Measurements from ENCODE around the gene ANKRD16. TPM values are rescaled to one million over a fixed set of nuclear protein-coding genes. Genes with fewer than 3 reads are reported as not detected.
A peak's percentile ranks its signal among the peaks of the same experiment; 100 is the strongest.

The ANKRD16 gene
- total RNA-seq = 2.0 TPM

DNA sequence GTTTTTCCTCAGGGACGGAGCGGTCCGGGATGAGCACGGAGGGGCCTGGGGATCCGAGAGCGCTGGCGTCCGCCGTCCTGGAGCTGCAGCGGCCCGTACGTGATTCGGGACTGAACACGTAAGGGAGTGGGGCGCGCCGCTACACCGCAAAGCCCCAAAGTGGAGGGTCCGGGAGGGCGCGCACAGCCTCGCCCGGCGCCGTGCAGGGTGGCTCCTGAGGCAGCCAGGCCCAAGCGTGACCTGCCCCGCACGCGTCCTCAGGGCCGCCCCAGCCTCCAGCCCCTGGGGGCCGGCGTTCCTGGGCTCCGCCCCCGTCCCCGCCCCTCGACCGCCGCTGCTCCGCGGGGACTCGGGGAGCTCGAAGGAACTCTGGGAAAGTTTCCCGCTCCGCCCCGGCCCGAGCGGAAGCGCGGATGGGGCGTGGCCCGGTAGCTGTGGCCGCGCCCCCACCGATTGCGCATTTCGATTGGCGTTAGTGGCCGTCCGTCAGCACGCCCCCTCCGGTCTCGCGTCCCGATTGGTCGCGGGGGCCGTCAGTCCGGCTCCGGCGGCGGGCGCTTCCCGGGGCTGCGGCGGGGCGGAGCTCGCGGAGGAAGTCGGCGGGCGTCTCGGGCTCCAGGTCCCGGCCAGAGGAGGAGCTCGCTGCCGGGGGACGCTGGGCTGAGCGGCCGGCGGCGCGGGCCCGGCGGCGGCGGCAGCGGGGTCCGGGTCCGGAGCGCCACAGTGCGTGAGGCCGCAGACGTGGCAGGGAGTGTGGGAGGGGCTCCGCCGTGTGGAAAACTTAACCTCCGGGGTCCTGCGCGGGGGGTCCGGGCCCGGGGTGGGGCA, at the start of gene ANKRD16, which contains the start of gene FBH1:
ANKRD16 (minus strand) TSS at position 270 of the 828 bp plus-strand sequence. CDS start 539 bp downstream, outside the sequence.
FBH1 (plus strand) TSS at position 620 of the 828 bp plus-strand sequence; CDS start at position 723, 103 bp downstream.
- no peaks in the 10 kb centered on the region for H3K27me3 ChIP-seq (ENCODE audit: insufficient read depth, low read length)
- peak within 1 kb of the TSS; percentile 63 for H3K4me3 ChIP-seq (ENCODE audit: low read length)
- no peaks in the 10 kb centered on the region for H3K9me3 ChIP-seq (ENCODE audit: low read depth, low read length)
- H3K4me1 ChIP-seq (ENCODE audit: insufficient read depth, low read length) = peaks cover 33% of the 10 kb centered on the region

- H3K4me1 ChIP-seq (ENCODE audit: insufficient read depth, low read length) = peaks cover 25% of the 10 kb centered on the region
- H3K27me3 ChIP-seq (ENCODE audit: insufficient read depth, low read length) = no peaks in the 10 kb centered on the region
- H3K9me3 ChIP-seq (ENCODE audit: low read depth, low read length) = no peaks in the 10 kb centered on the region
- H3K4me3 ChIP-seq (ENCODE audit: low read length) = no peak overlapping the region
Observed at GRCh38 chr10:5938291-5938690, 48.6 kb upstream of the ANKRD16 start.

- Histone ChIP-seq H3K4me3 (ENCODE audit: low read length) (no peak overlapping the region), H3K27me3 (ENCODE audit: insufficient read depth, low read length) (no peaks in the 10 kb centered on the region), H3K9me3 (ENCODE audit: low read depth, low read length) (no peaks in the 10 kb centered on the region), H3K4me1 (ENCODE audit: insufficient read depth, low read length) (peaks cover 13% of the 10 kb centered on the region)
Observed at GRCh38 chr10:5937016-5937415, 47.3 kb upstream of the ANKRD16 start.

DNA sequence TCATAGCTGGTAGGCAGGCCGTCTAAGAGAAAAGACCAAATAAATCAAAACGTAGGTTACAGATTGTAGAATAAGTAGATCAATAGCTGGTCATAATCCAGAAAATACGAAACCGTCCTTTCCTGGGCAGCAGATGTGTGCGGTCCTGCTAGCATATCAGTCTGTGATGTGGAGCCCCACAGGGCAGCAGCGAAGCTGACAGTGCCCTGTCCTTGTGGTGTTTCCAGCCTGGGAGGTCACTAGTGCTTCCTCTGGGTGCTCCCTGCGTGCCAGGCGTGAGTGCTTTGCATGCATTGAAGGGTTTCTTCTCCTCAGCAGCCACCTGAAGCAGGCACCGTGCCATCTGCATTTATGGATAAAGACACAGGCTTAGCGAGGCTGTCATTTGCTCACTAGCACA, 45.9 kb upstream of the ANKRD16 start:
- Histone ChIP-seq H3K4me3 (ENCODE audit: low read length) (no peak overlapping the region), H3K9me3 (ENCODE audit: low read depth, low read length) (no peaks in the 10 kb centered on the region), H3K4me1 (ENCODE audit: insufficient read depth, low read length) (no peaks in the 10 kb centered on the region), H3K27me3 (ENCODE audit: insufficient read depth, low read length) (no peaks in the 10 kb centered on the region)

- H3K27me3 ChIP-seq (ENCODE audit: insufficient read depth, low read length) = no peaks in the 10 kb centered on the region
- H3K4me1 ChIP-seq (ENCODE audit: insufficient read depth, low read length) = no peaks in the 10 kb centered on the region
- H3K4me3 ChIP-seq (ENCODE audit: low read length) = no peak overlapping the region
- no peaks in the 10 kb centered on the region for H3K9me3 ChIP-seq (ENCODE audit: low read depth, low read length)
Observed at GRCh38 chr10:5933909-5934546, 44.3 kb upstream of the ANKRD16 start.

GRCh38 chr10:5932345-5932744, 42.7 kb upstream of the ANKRD16 start:
- no peak overlapping the region for H3K4me3 ChIP-seq (ENCODE audit: low read length)
- H3K9me3 ChIP-seq (ENCODE audit: low read depth, low read length) = no peaks in the 10 kb centered on the region
- no peaks in the 10 kb centered on the region for H3K27me3 ChIP-seq (ENCODE audit: insufficient read depth, low read length)
- H3K4me1 ChIP-seq (ENCODE audit: insufficient read depth, low read length) = no peaks in the 10 kb centered on the region

DNA sequence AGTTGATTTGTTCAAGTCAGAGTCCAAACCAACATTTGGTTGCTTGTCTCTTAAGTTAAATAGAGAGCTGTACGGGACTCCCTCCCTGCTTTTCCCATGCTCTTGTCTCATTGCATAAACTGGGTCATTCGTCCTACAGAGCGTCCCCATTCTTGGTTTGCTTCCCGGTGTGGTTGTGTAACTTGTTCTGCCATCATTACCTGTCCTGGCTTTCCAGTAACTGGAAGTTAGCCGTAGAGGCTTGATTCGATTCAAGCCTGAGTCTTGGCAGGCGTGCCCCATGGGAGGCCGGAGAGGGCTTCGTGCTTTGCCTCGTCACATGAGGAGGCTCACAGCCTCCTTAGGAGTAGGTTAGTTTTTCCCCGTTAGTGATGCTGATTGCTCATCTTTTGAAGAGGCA, 40.6 kb upstream of the ANKRD16 start:
- Histone ChIP-seq H3K9me3 (ENCODE audit: low read depth, low read length) (no peaks in the 10 kb centered on the region), H3K4me3 (ENCODE audit: low read length) (no peak overlapping the region), H3K27me3 (ENCODE audit: insufficient read depth, low read length) (no peaks in the 10 kb centered on the region), H3K4me1 (ENCODE audit: insufficient read depth, low read length) (no peaks in the 10 kb centered on the region)

DNA sequence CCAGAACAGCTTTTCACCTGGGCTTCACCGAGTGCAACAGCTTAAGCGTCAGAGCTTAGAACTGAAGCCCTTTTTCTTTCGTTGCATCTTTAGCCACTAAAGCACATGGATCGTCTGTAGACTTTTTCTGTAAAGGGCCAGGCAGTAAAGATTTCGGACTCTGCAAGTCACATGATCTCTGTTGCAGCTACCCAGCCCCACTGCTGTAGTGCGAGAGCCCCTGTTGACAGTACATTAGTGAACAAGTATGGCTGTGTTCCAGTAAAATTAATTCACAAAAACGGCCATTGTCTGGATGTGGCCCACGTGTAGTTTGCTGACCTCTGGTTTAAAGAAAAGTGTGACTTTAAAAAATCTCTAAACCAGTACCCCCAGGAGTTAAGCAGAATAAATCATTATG, 39.7 kb upstream of the ANKRD16 start:
- H3K27me3 ChIP-seq (ENCODE audit: insufficient read depth, low read length) = no peaks in the 10 kb centered on the region
- no peaks in the 10 kb centered on the region for H3K4me1 ChIP-seq (ENCODE audit: insufficient read depth, low read length)
- no peaks in the 10 kb centered on the region for H3K9me3 ChIP-seq (ENCODE audit: low read depth, low read length)
- no peak overlapping the region for H3K4me3 ChIP-seq (ENCODE audit: low read length)

- no peaks in the 10 kb centered on the region for H3K4me1 ChIP-seq (ENCODE audit: insufficient read depth, low read length)
- no peaks in the 10 kb centered on the region for H3K27me3 ChIP-seq (ENCODE audit: insufficient read depth, low read length)
- no peaks in the 10 kb centered on the region for H3K9me3 ChIP-seq (ENCODE audit: low read depth, low read length)
- no peak overlapping the region for H3K4me3 ChIP-seq (ENCODE audit: low read length)
Observed at GRCh38 chr10:5927306-5927705, 37.6 kb upstream of the ANKRD16 start.

DNA sequence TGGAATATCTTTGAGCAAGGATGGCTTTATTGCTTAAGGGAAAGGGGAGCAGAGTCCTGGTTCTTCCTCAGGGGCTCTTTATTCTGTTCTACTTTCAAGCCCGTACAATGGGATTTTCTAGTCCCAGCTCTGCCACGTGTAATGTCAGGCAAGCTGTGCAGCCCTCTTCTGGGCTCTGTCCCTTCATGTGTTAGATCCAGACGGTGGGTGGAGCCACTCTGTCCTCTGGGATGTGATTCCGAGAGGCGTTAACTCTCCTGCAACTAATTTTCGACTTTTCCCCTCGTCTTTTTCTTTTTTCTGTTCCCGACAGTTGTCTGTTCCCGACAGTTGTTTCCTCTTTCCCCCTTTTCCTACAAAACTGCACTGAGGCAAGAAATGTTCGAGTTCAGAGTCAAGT, 35.2 kb upstream of the ANKRD16 start:
- Histone ChIP-seq H3K27me3 (ENCODE audit: insufficient read depth, low read length) (no peaks in the 10 kb centered on the region), H3K4me3 (ENCODE audit: low read length) (no peak overlapping the region), H3K4me1 (ENCODE audit: insufficient read depth, low read length) (no peaks in the 10 kb centered on the region), H3K9me3 (ENCODE audit: low read depth, low read length) (no peaks in the 10 kb centered on the region)

DNA sequence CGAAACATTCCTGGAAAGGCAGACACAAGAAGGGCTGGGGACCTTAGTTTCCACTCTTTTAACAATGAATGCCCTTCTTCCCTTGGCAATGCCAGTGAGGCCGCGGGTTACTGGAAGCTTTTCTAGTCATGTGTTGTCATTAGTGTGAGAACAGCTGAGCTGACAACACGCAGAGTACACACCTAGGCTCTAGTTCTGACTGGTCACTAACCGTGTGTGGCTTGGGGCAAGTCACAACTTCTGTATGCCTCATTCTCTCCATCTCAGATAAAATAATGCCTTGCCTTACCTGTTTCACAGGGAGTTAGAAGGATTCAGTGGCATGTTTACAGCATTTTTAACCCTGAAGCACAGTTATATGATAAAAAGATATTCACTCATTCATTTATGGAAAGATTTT, 32.1 kb upstream of the ANKRD16 start:
- Histone ChIP-seq H3K27me3 (ENCODE audit: insufficient read depth, low read length) (no peaks in the 10 kb centered on the region), H3K4me3 (ENCODE audit: low read length) (no peak overlapping the region), H3K4me1 (ENCODE audit: insufficient read depth, low read length) (no peaks in the 10 kb centered on the region), H3K9me3 (ENCODE audit: low read depth, low read length) (no peaks in the 10 kb centered on the region)

- Histone ChIP-seq H3K4me3 (ENCODE audit: low read length) (no peak overlapping the region), H3K27me3 (ENCODE audit: insufficient read depth, low read length) (no peaks in the 10 kb centered on the region), H3K4me1 (ENCODE audit: insufficient read depth, low read length) (no peaks in the 10 kb centered on the region), H3K9me3 (ENCODE audit: low read depth, low read length) (no peaks in the 10 kb centered on the region)
Observed at GRCh38 chr10:5919568-5919967, 29.9 kb upstream of the ANKRD16 start.

DNA sequence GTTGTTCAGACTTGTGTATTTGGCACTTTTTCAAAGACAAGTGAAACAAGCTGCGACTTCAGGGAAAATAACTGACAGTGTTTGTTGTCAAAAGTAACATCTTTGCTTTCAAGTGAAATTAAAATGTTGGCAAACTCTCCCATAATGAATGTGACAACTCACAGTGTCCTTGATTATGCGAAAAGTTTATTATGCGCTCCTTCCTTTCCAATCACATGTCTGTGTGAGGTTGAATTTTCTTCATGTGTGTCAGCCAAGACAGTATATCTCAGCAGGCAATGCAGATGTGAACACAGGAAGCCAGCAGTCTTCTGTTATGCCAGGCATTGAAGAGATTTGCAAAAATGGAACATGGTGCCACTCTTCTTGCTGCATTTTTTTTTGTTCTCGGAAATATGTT, 29.1 kb upstream of the ANKRD16 start:
- Histone ChIP-seq H3K27me3 (ENCODE audit: insufficient read depth, low read length) (no peaks in the 10 kb centered on the region), H3K9me3 (ENCODE audit: low read depth, low read length) (no peaks in the 10 kb centered on the region), H3K4me3 (ENCODE audit: low read length) (no peak overlapping the region), H3K4me1 (ENCODE audit: insufficient read depth, low read length) (no peaks in the 10 kb centered on the region)

DNA sequence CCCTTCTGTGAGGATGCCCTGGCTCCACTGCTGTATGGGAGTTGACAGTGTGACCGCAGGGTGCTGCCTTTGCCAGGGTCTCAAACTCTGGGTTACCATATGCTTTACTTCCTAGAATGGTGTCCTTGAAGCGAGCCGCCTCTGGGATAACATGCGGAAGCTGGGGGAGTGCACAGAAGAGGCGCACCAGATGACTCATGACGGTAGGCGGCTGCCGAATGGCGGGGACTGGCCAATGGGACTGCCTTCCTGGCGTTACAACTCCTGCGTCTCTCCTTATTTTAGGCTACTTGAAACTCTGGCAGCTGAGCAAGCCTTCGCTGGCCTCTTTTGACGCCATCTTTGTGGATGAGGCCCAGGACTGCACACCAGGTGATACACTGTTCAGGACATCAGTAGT, 27.6 kb upstream of the ANKRD16 start:
- Histone ChIP-seq H3K4me3 (ENCODE audit: low read length) (no peak overlapping the region), H3K27me3 (ENCODE audit: insufficient read depth, low read length) (no peaks in the 10 kb centered on the region), H3K9me3 (ENCODE audit: low read depth, low read length) (no peaks in the 10 kb centered on the region), H3K4me1 (ENCODE audit: insufficient read depth, low read length) (no peaks in the 10 kb centered on the region)

GRCh38 chr10:5915451-5915850, 25.8 kb upstream of the ANKRD16 start:
- Histone ChIP-seq H3K27me3 (ENCODE audit: insufficient read depth, low read length) (no peaks in the 10 kb centered on the region), H3K4me3 (ENCODE audit: low read length) (no peak overlapping the region), H3K9me3 (ENCODE audit: low read depth, low read length) (no peaks in the 10 kb centered on the region), H3K4me1 (ENCODE audit: insufficient read depth, low read length) (no peaks in the 10 kb centered on the region)

- no peaks in the 10 kb centered on the region for H3K9me3 ChIP-seq (ENCODE audit: low read depth, low read length)
Observed at GRCh38 chr10:5913736-5914135, 24.0 kb upstream of the ANKRD16 start.

More at GRCh38 chr10:5913736-5914135, 24.0 kb upstream of the ANKRD16 start:
- Histone ChIP-seq H3K4me1 (ENCODE audit: insufficient read depth, low read length) (no peaks in the 10 kb centered on the region), H3K4me3 (ENCODE audit: low read length) (no peak overlapping the region), H3K27me3 (ENCODE audit: insufficient read depth, low read length) (no peaks in the 10 kb centered on the region)
